Measurements from ENCODE around the gene EMILIN2.

- TF ChIP-seq CTCF (IDR thresholded peaks at IDR 0.05) (no peak), POLR2A (IDR thresholded peaks at IDR 0.05) (no peak), POLR2AphosphoS5 (IDR thresholded peaks at IDR 0.05) (no peak)
Observed at GRCh38 chr18:2857491-2858131, 10.8 kb downstream of the EMILIN2 start.

Data from prostate gland (tissue), 2 donors.